K562 (cell line): ENCODE results near the gene SLC5A6. TPM values are rescaled to one million over a fixed set of nuclear protein-coding genes. Genes with fewer than 3 reads are reported as not detected.
A peak's percentile ranks its signal among the peaks of the same experiment; 100 is the strongest.

Source experiments
- EWSR1 ChIP-seq: fragments of 450-650 bp; IDR thresholded peaks from 2 replicates; pipeline ENCODE4 v1.6.1; 2018; ENCODE audit warnings: borderline replicate concordance, mild to moderate bottlenecking, low read depth, moderate library complexity; ENCODE audit not compliant: partially characterized antibody
- HMG20A ChIP-seq: fragments of 450-650 bp; formaldehyde crosslinking; conservative IDR thresholded peaks from 2 replicates; pipeline ENCODE4 v1.4.0; 2020; ENCODE audit warnings: mild to moderate bottlenecking, mixed read lengths
- HNRNPL ChIP-seq: fragments of 200-400 bp; formaldehyde crosslinking; IDR thresholded peaks from 2 replicates; pipeline ENCODE4 v1.6.1; 2017; ENCODE audit warnings: low read depth, mild to moderate bottlenecking, low read length
- HNRNPLL ChIP-seq: fragments of 200-400 bp; formaldehyde crosslinking; IDR thresholded peaks from 2 replicates; pipeline ENCODE4 v1.6.1; 2017; ENCODE audit warnings: low read length, low read depth, mild to moderate bottlenecking; ENCODE audit not compliant: poor library complexity, severe bottlenecking
- HSF4 ChIP-seq: fragments of 250-450 bp; sonication (Bioruptor Pico); IDR thresholded peaks from 2 replicates; pipeline ENCODE4 v2.1.2; 2022; ENCODE audit warnings: mild to moderate bottlenecking, moderate library complexity, borderline replicate concordance
- KLF10 ChIP-seq: fragments of 250-450 bp; sonication (Bioruptor Pico); IDR thresholded peaks from 2 replicates; pipeline ENCODE4 v1.6.1; 2021; ENCODE audit warnings: matching md5 sums
- RNF2 ChIP-seq: sonication (generic); IDR thresholded peaks from 2 replicates; pipeline ENCODE4 v1.6.1; 2016
- SMAD2 ChIP-seq: fragments of 150-350 bp; IDR thresholded peaks from 2 replicates; pipeline ENCODE4 v1.6.1; 2014; ENCODE audit warnings: low read depth, mild to moderate bottlenecking, low read length
- ZFX ChIP-seq: sonication (generic); formaldehyde crosslinking; IDR thresholded peaks from 2 replicates; pipeline ENCODE4 v1.8.0; 2022; ENCODE audit warnings: mild to moderate bottlenecking, missing genetic modification reagents, moderate library complexity
- polyA plus RNA-seq, 8 experiments: library from polyadenylated mRNA; depleted of rRNA in 4 of 8; stranded (reverse) in 5 of 8; unstranded in 3 of 8; fragments of >200 nt; fragmentation: Nextera tagmentation in 2 of 8; fragmentation: Illumina TruSeq in 1 of 8; extraction: Ambion mirVana in 2 of 8; extraction: Trizol in 1 of 8; gene quantifications; 2 replicates each; pipeline versions ENCODE4 v1.2.1 to v1.2.3, GENCODE V29; 2011 to 2014; ENCODE audit warnings: inconsistent platforms in 1 of 8, missing spikeins in 1 of 8
- total RNA-seq, 7 experiments: library from RNA; depleted of rRNA in 6 of 7; stranded (reverse); fragments of >200 nt in 6 of 7; fragmentation: Illumina TruSeq in 2 of 7; extraction: Trizol in 2 of 7; gene quantifications; 2 replicates each; pipeline versions ENCODE4 v1.2.1 to v1.2.3, GENCODE V29; 2011 to 2021; ENCODE audit warnings: low replicate concordance in 1 of 7
- TF ChIP-seq, protein P1 (sequence below), 2 experiments: fragments of 450-650 bp; IDR thresholded peaks; 2 replicates each; pipeline ENCODE4 v1.6.1; 2016; ENCODE audit warnings: mild to moderate bottlenecking in 2 of 2, borderline replicate concordance in 1 of 2, low read depth in 1 of 2, moderate library complexity in 1 of 2
- TF ChIP-seq, protein P2 (sequence below): fragments of 450-650 bp; IDR thresholded peaks from 2 replicates; pipeline ENCODE4 v1.6.1; 2016; ENCODE audit warnings: low read depth, mild to moderate bottlenecking, moderate library complexity
- TF ChIP-seq, protein P3 (sequence below): sonication (generic); formaldehyde crosslinking; IDR thresholded peaks from 2 replicates; pipeline ENCODE4 v1.8.0; 2023; ENCODE audit warnings: missing genetic modification reagents, mild to moderate bottlenecking, borderline replicate concordance

SLC5A6 gene
- total and polyA plus RNA-seq, 9 of the 15 experiments (the other 6 are each of a cell fraction or from before 2014, with no cell fraction given), result 32.6 to 137 (median 107) TPM

DNA sequence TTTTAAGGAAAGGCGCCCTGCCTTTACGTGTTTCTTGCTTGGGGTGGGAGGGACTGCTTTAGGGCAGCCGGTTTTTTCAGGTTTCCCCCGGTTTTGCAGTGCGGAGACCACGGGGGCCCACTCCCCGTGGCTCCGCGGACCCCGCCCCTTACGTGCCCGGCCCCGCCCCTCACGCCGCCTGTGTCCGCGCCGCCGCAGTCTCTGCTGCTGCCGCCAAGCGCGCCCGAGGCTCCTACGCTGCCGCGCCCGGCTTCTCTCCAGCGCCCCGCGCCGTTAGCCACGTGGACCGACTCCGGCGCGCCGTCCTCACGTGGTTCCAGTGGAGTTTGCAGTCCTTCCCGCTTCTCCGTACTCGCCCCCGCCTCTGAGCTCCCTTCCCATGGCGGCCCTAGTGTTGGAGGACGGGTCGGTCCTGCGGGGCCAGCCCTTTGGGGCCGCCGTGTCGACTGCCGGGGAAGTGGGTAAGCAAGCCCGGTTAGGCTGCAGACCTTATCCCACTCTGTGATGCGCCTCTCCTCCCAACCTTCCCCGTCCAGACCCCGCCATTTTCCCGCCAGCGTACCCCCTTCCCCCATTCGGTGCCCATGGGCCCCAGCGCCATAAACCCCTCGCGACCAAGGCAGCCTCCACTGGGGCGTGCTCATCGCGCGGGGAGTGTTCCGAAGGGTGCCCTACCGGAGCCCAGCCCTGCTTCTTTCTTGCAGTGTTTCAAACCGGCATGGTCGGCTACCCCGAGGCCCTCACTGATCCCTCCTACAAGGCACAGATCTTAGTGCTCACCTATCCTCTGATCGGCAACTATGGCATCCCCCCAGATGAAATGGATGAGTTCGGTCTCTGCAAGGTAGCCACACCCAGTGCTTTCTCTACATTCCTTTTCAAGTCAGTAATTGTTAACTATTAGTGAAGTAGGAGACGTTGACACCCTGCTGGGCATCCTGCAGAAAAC is 5.4 kb upstream of the SLC5A6 start, which contains the start of gene CAD (continued):
- TF ChIP-seq, protein P1, sequence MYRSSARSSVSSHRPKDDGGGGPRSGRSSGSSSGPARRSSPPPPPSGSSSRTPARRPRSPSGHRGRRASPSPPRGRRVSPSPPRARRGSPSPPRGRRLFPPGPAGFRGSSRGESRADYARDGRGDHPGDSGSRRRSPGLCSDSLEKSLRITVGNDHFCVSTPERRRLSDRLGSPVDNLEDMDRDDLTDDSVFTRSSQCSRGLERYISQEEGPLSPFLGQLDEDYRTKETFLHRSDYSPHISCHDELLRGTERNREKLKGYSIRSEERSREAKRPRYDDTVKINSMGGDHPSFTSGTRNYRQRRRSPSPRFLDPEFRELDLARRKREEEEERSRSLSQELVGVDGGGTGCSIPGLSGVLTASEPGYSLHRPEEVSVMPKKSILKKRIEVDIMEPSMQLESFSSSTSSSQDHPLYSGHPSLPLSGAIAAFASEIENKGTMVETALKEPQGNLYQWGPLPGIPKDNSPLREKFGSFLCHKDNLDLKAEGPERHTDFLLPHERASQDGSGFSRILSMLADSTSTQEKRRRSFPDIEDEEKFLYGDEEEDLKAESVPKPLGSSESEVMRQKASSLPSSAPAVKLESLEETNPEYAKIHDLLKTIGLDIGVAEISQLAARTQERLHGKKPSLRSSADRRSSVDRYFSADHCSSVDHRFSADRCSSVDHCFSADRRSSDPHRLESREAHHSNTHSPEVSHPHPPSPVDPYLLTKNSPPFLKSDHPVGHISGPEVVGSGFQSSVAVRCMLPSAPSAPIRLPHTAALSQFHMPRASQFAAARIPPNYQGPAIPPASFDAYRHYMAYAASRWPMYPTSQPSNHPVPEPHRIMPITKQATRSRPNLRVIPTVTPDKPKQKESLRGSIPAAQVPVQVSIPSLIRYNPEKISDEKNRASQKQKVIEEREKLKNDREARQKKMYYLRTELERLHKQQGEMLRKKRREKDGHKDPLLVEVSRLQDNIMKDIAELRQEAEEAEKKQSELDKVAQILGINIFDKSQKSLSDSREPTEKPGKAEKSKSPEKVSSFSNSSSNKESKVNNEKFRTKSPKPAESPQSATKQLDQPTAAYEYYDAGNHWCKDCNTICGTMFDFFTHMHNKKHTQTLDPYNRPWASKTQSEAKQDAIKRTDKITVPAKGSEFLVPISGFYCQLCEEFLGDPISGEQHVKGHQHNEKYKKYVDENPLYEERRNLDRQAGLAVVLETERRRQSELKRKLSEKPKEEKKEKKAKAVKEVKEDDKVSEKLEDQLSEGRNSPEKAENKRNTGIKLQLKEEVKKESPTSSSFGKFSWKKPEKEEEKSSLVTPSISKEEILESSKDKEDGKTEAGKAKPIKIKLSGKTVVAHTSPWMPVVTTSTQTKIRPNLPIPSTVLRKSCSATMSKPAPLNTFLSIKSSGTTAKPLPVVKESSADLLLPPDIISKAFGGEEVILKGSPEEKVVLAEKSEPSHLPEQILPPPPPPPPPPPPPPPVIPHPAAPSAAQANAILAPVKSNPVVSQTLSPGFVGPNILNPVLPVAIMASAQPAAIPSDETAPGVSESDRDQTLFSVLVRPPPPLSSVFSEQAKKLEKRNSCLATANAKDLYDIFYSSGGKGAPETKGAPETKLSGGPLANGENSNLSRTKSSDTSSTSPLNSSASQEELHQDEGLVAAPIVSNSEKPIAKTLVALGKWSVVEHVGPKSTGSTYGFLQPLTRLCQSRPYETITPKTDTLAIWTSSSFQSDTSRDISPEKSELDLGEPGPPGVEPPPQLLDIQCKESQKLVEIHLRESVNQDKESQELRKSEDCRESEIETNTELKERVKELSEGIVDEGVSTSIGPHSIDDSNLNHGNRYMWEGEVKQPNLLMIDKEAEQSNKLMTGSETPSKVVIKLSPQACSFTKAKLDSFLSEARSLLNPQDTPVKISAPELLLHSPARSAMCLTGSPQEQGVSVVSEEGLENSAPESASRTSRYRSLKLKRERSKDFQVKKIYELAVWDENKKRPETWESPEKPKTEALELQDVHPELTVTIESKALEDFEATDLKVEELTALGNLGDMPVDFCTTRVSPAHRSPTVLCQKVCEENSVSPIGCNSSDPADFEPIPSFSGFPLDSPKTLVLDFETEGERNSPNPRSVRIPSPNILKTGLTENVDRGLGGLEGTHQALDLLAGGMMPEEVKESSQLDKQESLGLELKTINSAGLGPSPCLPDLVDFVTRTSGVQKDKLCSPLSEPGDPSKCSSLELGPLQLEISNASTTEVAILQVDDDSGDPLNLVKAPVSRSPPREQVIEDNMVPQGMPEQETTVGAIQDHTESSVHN (IDR thresholded peaks at IDR 0.05; ENCODE audit: borderline replicate concordance in 1 of 2, low read depth in 1 of 2), result no peak
- no peak for TF ChIP-seq SMAD2
- no peak for TF ChIP-seq HMG20A (CRISPR knock-in tag)
- TF ChIP-seq, protein P2, sequence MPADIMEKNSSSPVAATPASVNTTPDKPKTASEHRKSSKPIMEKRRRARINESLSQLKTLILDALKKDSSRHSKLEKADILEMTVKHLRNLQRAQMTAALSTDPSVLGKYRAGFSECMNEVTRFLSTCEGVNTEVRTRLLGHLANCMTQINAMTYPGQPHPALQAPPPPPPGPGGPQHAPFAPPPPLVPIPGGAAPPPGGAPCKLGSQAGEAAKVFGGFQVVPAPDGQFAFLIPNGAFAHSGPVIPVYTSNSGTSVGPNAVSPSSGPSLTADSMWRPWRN, result no peak
- TF ChIP-seq RNF2, result peak; percentile 81
- TF ChIP-seq HNRNPL, result no peak
- TF ChIP-seq HSF4 (CRISPR knock-in tag), result no peak
- TF ChIP-seq, protein P3, sequence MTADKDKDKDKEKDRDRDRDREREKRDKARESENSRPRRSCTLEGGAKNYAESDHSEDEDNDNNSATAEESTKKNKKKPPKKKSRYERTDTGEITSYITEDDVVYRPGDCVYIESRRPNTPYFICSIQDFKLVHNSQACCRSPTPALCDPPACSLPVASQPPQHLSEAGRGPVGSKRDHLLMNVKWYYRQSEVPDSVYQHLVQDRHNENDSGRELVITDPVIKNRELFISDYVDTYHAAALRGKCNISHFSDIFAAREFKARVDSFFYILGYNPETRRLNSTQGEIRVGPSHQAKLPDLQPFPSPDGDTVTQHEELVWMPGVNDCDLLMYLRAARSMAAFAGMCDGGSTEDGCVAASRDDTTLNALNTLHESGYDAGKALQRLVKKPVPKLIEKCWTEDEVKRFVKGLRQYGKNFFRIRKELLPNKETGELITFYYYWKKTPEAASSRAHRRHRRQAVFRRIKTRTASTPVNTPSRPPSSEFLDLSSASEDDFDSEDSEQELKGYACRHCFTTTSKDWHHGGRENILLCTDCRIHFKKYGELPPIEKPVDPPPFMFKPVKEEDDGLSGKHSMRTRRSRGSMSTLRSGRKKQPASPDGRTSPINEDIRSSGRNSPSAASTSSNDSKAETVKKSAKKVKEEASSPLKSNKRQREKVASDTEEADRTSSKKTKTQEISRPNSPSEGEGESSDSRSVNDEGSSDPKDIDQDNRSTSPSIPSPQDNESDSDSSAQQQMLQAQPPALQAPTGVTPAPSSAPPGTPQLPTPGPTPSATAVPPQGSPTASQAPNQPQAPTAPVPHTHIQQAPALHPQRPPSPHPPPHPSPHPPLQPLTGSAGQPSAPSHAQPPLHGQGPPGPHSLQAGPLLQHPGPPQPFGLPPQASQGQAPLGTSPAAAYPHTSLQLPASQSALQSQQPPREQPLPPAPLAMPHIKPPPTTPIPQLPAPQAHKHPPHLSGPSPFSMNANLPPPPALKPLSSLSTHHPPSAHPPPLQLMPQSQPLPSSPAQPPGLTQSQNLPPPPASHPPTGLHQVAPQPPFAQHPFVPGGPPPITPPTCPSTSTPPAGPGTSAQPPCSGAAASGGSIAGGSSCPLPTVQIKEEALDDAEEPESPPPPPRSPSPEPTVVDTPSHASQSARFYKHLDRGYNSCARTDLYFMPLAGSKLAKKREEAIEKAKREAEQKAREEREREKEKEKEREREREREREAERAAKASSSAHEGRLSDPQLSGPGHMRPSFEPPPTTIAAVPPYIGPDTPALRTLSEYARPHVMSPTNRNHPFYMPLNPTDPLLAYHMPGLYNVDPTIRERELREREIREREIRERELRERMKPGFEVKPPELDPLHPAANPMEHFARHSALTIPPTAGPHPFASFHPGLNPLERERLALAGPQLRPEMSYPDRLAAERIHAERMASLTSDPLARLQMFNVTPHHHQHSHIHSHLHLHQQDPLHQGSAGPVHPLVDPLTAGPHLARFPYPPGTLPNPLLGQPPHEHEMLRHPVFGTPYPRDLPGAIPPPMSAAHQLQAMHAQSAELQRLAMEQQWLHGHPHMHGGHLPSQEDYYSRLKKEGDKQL (CRISPR knock-in tag), result no peak
- no peak for TF ChIP-seq EWSR1
- TF ChIP-seq HNRNPLL, result peak; percentile 50
- TF ChIP-seq ZFX (CRISPR knock-in tag), result no peak; the same call in 1 of the 2 replicates
- no peak for TF ChIP-seq KLF10 (CRISPR knock-in tag)
